Right forelimb (tissue), 1 donor: ENCODE results near the gene CD22.

Experiments
- DNase-seq: peaks from one replicate; pipeline ENCODE4 v3.0.0-alpha.2; 2018

The CD22 gene

GRCh38 chr19:35392742-35393715 is 64.0 kb downstream of the CD22 start:
- no peak for DNase-seq

GRCh38 chr19:35395382-35396199 is 66.6 kb downstream of the CD22 start:
- no peak for DNase-seq

GRCh38 chr19:35396240-35396885 is 67.4 kb downstream of the CD22 start:
- DNase-seq = no peak
